WTC11 (cell line): ENCODE measurements around the gene KCNIP4.

Experiments used
- CBFB ChIP-seq: sonication (generic); formaldehyde crosslinking; IDR thresholded peaks from 2 replicates; pipeline ENCODE4 v1.8.1; 2022; ENCODE audit warnings: mild to moderate bottlenecking, low read depth, missing genetic modification reagents
- CREM ChIP-seq: sonication (generic); formaldehyde crosslinking; IDR thresholded peaks from 2 replicates; pipeline ENCODE4 v1.8.1; 2022; ENCODE audit warnings: mild to moderate bottlenecking, missing genetic modification reagents, moderate library complexity
- FOXP1 ChIP-seq: sonication (generic); formaldehyde crosslinking; IDR thresholded peaks from 2 replicates; pipeline ENCODE4 v1.8.0; 2022; ENCODE audit warnings: missing genetic modification reagents, mild to moderate bottlenecking, moderate library complexity, borderline replicate concordance
- NFYB ChIP-seq: sonication (generic); formaldehyde crosslinking; conservative IDR thresholded peaks from 2 replicates; pipeline ENCODE4 v1.8.0; 2022; ENCODE audit warnings: low read depth, missing genetic modification reagents
- SP1 ChIP-seq: sonication (generic); formaldehyde crosslinking; conservative IDR thresholded peaks from 2 replicates; pipeline ENCODE4 v1.8.1; 2022; ENCODE audit warnings: missing genetic modification reagents
- TCF7 ChIP-seq: sonication (generic); formaldehyde crosslinking; IDR thresholded peaks from 2 replicates; pipeline ENCODE4 v1.8.0; 2022; ENCODE audit warnings: mild to moderate bottlenecking, low read depth, missing genetic modification reagents, moderate library complexity
- ZNF138 ChIP-seq: sonication (generic); formaldehyde crosslinking; conservative IDR thresholded peaks from 2 replicates; pipeline ENCODE4 v1.8.1; 2022; ENCODE audit warnings: mild to moderate bottlenecking, moderate library complexity, missing genetic modification reagents
- ZNF416 ChIP-seq: fragments of 250-450 bp; sonication (Bioruptor Pico); IDR thresholded peaks from 2 replicates; pipeline ENCODE4 v1.9.0; 2021; ENCODE audit warnings: mild to moderate bottlenecking, inconsistent platforms
- ZNF423 ChIP-seq: fragments of 250-450 bp; sonication (Bioruptor Pico); IDR thresholded peaks from 2 replicates; pipeline ENCODE4 v2.1.2; 2022; ENCODE audit warnings: mild to moderate bottlenecking, moderate library complexity
- TF ChIP-seq, protein P1 (sequence below): fragments of 250-450 bp; sonication (Bioruptor Pico); conservative IDR thresholded peaks from 2 replicates; pipeline ENCODE4 v1.9.0; 2021; ENCODE audit warnings: mild to moderate bottlenecking
- TF ChIP-seq, protein P2 (sequence below): fragments of 200-600 bp; IDR thresholded peaks from 2 replicates; pipeline ENCODE4 v1.8.0; 2022; ENCODE audit warnings: antibody characterized with exemption
- TF ChIP-seq, protein P3 (sequence below): sonication (generic); formaldehyde crosslinking; IDR thresholded peaks from 2 replicates; pipeline ENCODE4 v1.8.0; 2022; ENCODE audit warnings: mild to moderate bottlenecking, missing genetic modification reagents

DNA sequence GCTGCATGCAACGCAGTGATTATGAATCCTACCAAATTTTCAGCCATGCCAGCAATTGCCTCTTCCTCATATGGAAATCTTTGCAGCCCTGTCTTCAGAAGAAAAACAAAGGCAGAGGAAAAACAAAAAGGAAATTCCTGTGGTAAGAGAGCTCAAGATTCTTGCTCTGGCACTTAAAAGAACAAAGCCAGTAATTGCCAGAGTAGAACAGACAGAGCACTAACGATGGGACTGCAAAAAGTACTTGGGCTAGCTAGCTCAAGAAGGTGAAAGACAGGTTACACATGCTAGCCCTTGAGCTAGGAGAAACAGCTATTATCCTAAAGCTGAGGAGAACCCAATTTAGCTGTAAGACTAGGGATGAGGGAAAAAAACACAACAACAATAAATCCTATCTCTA, 582.3 kb downstream of the KCNIP4 start:
- TF ChIP-seq CBFB (CRISPR knock-in tag) (no peak), CREM (no peak), ZNF423 (CRISPR knock-in tag) (no peak), SP1 (CRISPR knock-in tag) (no peak), ZNF138 (CRISPR knock-in tag) (no peak), FOXP1 (CRISPR knock-in tag) (no peak), TCF7 (no peak), NFYB (CRISPR knock-in tag) (no peak), ZNF416 (no peak)
- TF ChIP-seq, protein P1, sequence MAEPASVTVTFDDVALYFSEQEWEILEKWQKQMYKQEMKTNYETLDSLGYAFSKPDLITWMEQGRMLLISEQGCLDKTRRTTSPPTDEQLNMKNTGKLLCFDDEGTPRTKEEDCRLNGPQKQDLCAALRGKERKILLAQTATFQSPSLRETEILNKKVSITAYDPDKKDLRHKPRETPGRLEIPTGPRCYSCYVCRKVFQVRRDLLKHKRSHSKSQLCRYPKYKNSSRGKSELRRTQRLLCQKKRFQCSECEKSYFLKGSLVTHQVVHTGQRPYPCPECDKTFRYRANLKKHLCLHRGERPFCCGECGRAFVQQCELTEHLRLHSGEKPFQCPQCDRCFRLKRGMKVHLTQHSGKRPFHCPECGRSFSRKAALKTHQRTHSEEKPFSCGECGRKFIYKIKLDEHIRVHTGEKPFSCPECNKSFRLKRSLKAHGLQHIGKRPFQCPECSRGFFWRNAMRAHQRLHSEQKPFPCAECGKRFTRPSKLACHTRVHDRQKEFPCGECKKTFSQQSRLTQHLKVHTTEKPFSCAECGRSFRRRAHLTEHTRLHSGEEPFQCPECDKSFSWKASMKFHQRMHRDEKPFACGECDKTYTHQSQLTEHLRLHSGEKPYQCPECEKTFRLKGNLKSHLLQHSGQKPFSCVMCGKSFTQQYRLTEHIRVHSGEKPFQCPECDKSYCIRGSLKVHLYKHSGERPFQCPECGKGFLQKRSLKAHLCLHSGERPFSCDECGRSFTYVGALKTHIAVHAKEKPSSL, result no peak
- TF ChIP-seq, protein P2, sequence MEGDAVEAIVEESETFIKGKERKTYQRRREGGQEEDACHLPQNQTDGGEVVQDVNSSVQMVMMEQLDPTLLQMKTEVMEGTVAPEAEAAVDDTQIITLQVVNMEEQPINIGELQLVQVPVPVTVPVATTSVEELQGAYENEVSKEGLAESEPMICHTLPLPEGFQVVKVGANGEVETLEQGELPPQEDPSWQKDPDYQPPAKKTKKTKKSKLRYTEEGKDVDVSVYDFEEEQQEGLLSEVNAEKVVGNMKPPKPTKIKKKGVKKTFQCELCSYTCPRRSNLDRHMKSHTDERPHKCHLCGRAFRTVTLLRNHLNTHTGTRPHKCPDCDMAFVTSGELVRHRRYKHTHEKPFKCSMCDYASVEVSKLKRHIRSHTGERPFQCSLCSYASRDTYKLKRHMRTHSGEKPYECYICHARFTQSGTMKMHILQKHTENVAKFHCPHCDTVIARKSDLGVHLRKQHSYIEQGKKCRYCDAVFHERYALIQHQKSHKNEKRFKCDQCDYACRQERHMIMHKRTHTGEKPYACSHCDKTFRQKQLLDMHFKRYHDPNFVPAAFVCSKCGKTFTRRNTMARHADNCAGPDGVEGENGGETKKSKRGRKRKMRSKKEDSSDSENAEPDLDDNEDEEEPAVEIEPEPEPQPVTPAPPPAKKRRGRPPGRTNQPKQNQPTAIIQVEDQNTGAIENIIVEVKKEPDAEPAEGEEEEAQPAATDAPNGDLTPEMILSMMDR, result no peak
- TF ChIP-seq, protein P3, sequence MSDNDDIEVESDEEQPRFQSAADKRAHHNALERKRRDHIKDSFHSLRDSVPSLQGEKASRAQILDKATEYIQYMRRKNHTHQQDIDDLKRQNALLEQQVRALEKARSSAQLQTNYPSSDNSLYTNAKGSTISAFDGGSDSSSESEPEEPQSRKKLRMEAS (CRISPR knock-in tag), result no peak
